ENCODE results near the gene ATOH8. TPM values are rescaled to one million over a fixed set of nuclear protein-coding genes. Genes with fewer than 3 reads are reported as not detected.

Gene ATOH8
- total RNA-seq, 4 donors from 2014 or later, result 2.0 to 24.6 (median 7.6) TPM

DNA sequence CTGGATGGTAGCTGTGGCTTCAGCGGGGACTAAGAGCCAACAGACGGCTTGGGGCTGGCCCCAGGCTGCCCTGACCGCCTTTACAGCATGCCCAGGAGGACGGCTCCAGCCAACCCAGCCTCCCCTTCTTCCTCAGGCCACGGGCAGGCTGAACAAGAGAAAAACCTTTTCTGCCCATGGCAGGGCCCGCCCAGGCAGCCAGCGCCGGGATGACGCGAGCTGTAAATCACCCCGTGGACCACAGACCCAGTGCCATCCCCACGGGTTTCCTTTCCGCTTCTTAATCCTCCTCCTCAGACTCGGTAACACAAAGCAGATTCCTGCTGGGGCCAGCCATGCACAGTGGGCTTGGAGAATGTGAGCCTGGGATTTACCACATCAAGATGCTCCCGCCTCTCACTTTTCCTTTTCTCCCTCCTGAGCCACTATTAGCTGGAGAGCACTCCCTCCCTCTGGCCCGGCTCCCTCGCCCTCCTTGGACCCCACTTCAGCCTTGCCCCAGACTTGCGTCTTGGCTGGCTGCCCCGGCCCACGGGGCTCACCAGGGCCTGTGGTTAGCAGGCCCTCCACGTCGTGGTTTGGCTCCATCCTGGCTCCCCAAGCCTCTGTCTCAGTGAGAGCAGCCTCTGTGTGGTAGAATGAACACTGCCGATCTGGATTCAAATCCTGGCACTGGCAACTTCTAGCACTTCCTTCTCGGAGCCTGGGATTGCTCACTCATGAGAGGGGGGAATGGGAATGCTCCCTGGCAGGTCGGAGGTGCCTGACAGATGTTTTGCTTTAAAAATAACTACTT, 31.4 kb downstream of the ATOH8 start:
- 48 to 67% methylated on average over 16 to 24 of the region's 25 CpGs for WGBS, 2 donors
- H3K4me3 ChIP-seq, result no peak overlapping the region
- H3K4me1 ChIP-seq, result peaks cover 0 to 32% (median 7%) of the 10 kb centered on the region in 3 donors
- H3K27me3 ChIP-seq, result no peaks in the 10 kb centered on the region
- TF ChIP-seq, protein P1, sequence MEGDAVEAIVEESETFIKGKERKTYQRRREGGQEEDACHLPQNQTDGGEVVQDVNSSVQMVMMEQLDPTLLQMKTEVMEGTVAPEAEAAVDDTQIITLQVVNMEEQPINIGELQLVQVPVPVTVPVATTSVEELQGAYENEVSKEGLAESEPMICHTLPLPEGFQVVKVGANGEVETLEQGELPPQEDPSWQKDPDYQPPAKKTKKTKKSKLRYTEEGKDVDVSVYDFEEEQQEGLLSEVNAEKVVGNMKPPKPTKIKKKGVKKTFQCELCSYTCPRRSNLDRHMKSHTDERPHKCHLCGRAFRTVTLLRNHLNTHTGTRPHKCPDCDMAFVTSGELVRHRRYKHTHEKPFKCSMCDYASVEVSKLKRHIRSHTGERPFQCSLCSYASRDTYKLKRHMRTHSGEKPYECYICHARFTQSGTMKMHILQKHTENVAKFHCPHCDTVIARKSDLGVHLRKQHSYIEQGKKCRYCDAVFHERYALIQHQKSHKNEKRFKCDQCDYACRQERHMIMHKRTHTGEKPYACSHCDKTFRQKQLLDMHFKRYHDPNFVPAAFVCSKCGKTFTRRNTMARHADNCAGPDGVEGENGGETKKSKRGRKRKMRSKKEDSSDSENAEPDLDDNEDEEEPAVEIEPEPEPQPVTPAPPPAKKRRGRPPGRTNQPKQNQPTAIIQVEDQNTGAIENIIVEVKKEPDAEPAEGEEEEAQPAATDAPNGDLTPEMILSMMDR (IDR thresholded peaks at IDR 0.05), result no peak
- TF ChIP-seq POLR2A (IDR thresholded peaks at IDR 0.05), result no peak
- no peaks in the 10 kb centered on the region for H3K9me3 ChIP-seq
- no peak for DNase-seq
- peaks cover 0 to 16% (median 5%) of the 10 kb centered on the region in 3 donors for H3K36me3 ChIP-seq
- peak overlapping the region in 3 of 4 donors; percentile 37 to 73 (median 58) for H3K27ac ChIP-seq
- intact Hi-C loops (cut with DNase I), result no loop called here

- no peak for DNase-seq
- H3K9me3 ChIP-seq, result no peaks in the 10 kb centered on the region
- H3K27me3 ChIP-seq, result no peaks in the 10 kb centered on the region
- intact Hi-C loops (cut with DNase I), result no loop called here
- H3K36me3 ChIP-seq, result peaks cover 0 to 16% (median 5%) of the 10 kb centered on the region in 3 donors
- peak overlapping the region in 2 of 4 donors; percentile 37 to 73 for H3K27ac ChIP-seq
- H3K4me1 ChIP-seq, result peaks cover 0 to 26% (median 5%) of the 10 kb centered on the region in 3 donors
- TF ChIP-seq POLR2A (IDR thresholded peaks at IDR 0.05), result no peak
- TF ChIP-seq, protein P1 (IDR thresholded peaks at IDR 0.05), result no peak
- no peak overlapping the region for H3K4me3 ChIP-seq
- WGBS, 2 donors, result 64 to 78% methylated on average over 4 of the region's 4 CpGs
Measured at GRCh38 chr2:85785871-85786270, 32.1 kb downstream of the ATOH8 start.

DNA sequence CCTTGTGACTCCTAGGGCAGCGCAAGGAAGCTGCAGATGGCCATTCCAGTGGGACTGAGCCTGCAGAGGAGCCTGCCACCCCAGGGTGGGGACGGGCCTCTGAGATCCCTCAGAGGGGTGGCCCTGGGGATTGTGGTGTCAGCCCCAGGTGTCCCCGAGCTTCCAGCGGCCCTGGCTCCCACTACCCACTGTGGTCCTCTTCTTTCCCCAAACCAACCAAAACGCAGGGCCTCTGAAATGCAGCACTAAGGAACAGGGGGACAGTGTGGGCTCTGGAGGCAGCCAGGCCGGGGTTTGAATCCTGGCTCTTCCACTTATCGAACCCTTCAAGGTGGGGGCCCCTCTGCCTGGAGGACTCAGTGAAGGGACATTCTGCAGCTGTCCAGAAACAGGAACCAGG, 32.7 kb downstream of the ATOH8 start:
- Histone ChIP-seq H3K27me3 (no peaks in the 10 kb centered on the region), H3K4me3 (no peak overlapping the region), H3K27ac (no peak overlapping the region), H3K9me3 (no peaks in the 10 kb centered on the region), H3K36me3 (peaks cover 0 to 16% (median 5%) of the 10 kb centered on the region in 3 donors), H3K4me1 (peaks cover 0 to 23% (median 6%) of the 10 kb centered on the region in 3 donors)
- DNase-seq, result no peak
- intact Hi-C loops (cut with DNase I), result no loop called here
- TF ChIP-seq, protein P1 (IDR thresholded peaks at IDR 0.05), result no peak
- no peak for TF ChIP-seq POLR2A (IDR thresholded peaks at IDR 0.05)
- WGBS, 2 donors, result no CpG with 5 or more reads among the region's 7 CpGs

- Histone ChIP-seq H3K36me3 (peaks cover 0 to 16% (median 5%) of the 10 kb centered on the region in 3 donors), H3K9me3 (no peaks in the 10 kb centered on the region)
- DNase-seq, result no peak
Measured at GRCh38 chr2:85786865-85787264, 33.1 kb downstream of the ATOH8 start.

More at GRCh38 chr2:85786865-85787264, 33.1 kb downstream of the ATOH8 start:
- WGBS, 2 donors, result 70 to 100% methylated on average over 1 to 4 of the region's 14 CpGs
- no peak for TF ChIP-seq POLR2A (IDR thresholded peaks at IDR 0.05)
- TF ChIP-seq, protein P1 (IDR thresholded peaks at IDR 0.05), result no peak
- Histone ChIP-seq H3K27ac (no peak overlapping the region), H3K4me1 (peaks cover 0 to 28% (median 10%) of the 10 kb centered on the region in 3 donors), H3K27me3 (no peaks in the 10 kb centered on the region), H3K4me3 (no peak overlapping the region)
- intact Hi-C loops (cut with DNase I), result no loop called here

All from esophagus squamous epithelium (tissue), 5 donors.